ENCODE data around the gene FILIP1L. TPM values are rescaled to one million over a fixed set of nuclear protein-coding genes. Genes with fewer than 3 reads are reported as not detected.

The FILIP1L gene
- total RNA-seq = 10 to 100 TPM; 19.8 to 23.7 (median 23.3) TPM

- H3K27me3 ChIP-seq = no peaks in the 10 kb centered on the region
- no peak within 1 kb of the TSS for H3K27ac ChIP-seq
Observed at GRCh38 chr3:100114413-100115030, at the start of gene FILIP1L. FILIP1L (minus strand) TSS chr3:100114501.

GRCh38 chr3:100163787-100164186 lies 49.5 kb upstream of the FILIP1L start:
- Histone ChIP-seq H3K27me3 (no peaks in the 10 kb centered on the region), H3K9me3 (no peaks in the 10 kb centered on the region), H3K4me1 (no peaks in the 10 kb centered on the region), H3K4me3 (no peak overlapping the region), H3K27ac (peak overlapping the region in 1 of 2 donors; percentile 41), H3K36me3 (no peaks in the 10 kb centered on the region)
- intact Hi-C loops (cut with DNase I; ENCODE audit: low total_unique reads) = no loop called here
- TF ChIP-seq POLR2A (IDR thresholded peaks at IDR 0.05) = no peak
- no peak for TF ChIP-seq POLR2AphosphoS5 (IDR thresholded peaks at IDR 0.05)
- no peak for TF ChIP-seq CTCF (IDR thresholded peaks at IDR 0.05)
- no peak for DNase-seq (ENCODE audit: low spot score in 2 of 2)

More at GRCh38 chr3:100114413-100115030, at the start of gene FILIP1L:
- Histone ChIP-seq H3K4me1 (no peaks in the 10 kb centered on the region), H3K4me3 (no peak within 1 kb of the TSS), H3K9me3 (no peaks in the 10 kb centered on the region), H3K36me3 (no peaks in the 10 kb centered on the region)
- TF ChIP-seq POLR2AphosphoS5 (IDR thresholded peaks at IDR 0.05) (no peak), CTCF (IDR thresholded peaks at IDR 0.05) (no peak), POLR2A (IDR thresholded peaks at IDR 0.05) (no peak)
- no peak for DNase-seq (ENCODE audit: low spot score in 2 of 2)
- intact Hi-C loops (cut with DNase I; ENCODE audit: low total_unique reads) = loop anchor here (5.0 kb wide), 1 partner anchor 658 kb away; no protein-coding TSS in a partner anchor

GRCh38 chr3:100160521-100160920 lies 46.2 kb upstream of the FILIP1L start:
- H3K4me3 ChIP-seq = no peak overlapping the region
- intact Hi-C loops (cut with DNase I; ENCODE audit: low total_unique reads) = no loop called here
- no peaks in the 10 kb centered on the region for H3K4me1 ChIP-seq
- H3K9me3 ChIP-seq = peaks cover 8 to 9% of the 10 kb centered on the region in 2 donors
- no peaks in the 10 kb centered on the region for H3K27me3 ChIP-seq
- TF ChIP-seq CTCF (IDR thresholded peaks at IDR 0.05) (no peak), POLR2A (IDR thresholded peaks at IDR 0.05) (no peak), POLR2AphosphoS5 (IDR thresholded peaks at IDR 0.05) (no peak)
- no peaks in the 10 kb centered on the region for H3K36me3 ChIP-seq
- H3K27ac ChIP-seq = no peak overlapping the region
- DNase-seq (ENCODE audit: low spot score in 2 of 2) = no peak

DNA sequence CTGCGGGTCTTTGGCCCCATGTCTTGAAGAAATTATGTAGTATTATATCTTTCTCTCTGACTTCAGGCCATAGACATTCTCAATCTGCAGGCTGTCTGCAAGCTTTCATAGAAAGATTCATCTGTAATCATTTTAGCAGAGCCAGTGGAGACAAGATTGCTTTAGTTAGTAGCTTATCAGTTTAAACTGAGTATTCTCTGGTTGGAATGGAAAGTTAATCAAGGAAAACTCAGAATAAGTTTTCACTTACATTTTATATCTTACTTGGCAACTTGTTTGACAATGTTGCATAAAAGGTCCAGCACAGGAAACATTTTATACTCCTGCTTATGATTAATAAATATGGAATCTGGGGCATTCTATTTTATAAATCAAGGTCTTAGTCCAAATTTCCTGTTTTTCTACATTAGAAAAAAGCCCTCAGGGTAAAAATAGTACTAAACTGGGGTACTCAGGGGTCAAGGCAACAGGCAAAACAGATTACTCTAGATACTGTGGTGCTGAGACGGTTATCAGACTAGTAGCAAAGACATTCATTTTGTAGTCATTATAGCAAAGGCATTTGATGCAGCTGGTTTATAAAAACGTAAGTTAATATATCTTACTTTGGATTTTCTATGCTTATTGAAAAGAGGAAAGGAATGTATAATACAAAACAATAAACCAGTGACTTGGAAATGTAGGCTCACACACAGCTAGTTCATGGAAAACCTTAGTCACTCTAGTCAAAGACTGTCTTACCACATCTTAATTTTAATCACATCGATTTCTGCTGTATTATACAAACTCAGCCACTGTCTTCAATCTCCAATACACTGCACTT lies 45.2 kb upstream of the FILIP1L start:
- intact Hi-C loops (cut with DNase I; ENCODE audit: low total_unique reads) = no loop called here
- Histone ChIP-seq H3K4me1 (no peaks in the 10 kb centered on the region), H3K27me3 (no peaks in the 10 kb centered on the region), H3K36me3 (no peaks in the 10 kb centered on the region), H3K4me3 (no peak overlapping the region), H3K27ac (peak overlapping the region; percentile 37 to 38), H3K9me3 (peaks cover 8 to 13% of the 10 kb centered on the region in 2 donors)
- no peak for DNase-seq (ENCODE audit: low spot score in 2 of 2)
- TF ChIP-seq CTCF (IDR thresholded peaks at IDR 0.05) (no peak), POLR2AphosphoS5 (IDR thresholded peaks at IDR 0.05) (no peak), POLR2A (IDR thresholded peaks at IDR 0.05) (no peak)

GRCh38 chr3:100158918-100159330 lies 44.6 kb upstream of the FILIP1L start:
- Histone ChIP-seq H3K9me3 (peaks cover 8 to 13% of the 10 kb centered on the region in 2 donors), H3K4me1 (no peaks in the 10 kb centered on the region), H3K4me3 (no peak overlapping the region), H3K27me3 (no peaks in the 10 kb centered on the region), H3K36me3 (no peaks in the 10 kb centered on the region), H3K27ac (peak overlapping the region in 1 of 2 donors; percentile 19)
- no peak for DNase-seq (ENCODE audit: low spot score in 2 of 2)
- intact Hi-C loops (cut with DNase I; ENCODE audit: low total_unique reads) = no loop called here
- no peak for TF ChIP-seq CTCF (IDR thresholded peaks at IDR 0.05)
- no peak for TF ChIP-seq POLR2A (IDR thresholded peaks at IDR 0.05)
- TF ChIP-seq POLR2AphosphoS5 (IDR thresholded peaks at IDR 0.05) = no peak

Measured in breast epithelium (tissue), 4 donors.